Fibroblast of lung (primary cell): ENCODE results near the gene PRUNE2. TPM values are rescaled to one million over a fixed set of nuclear protein-coding genes. Genes with fewer than 3 reads are reported as not detected.
A peak's percentile ranks its signal among the peaks of the same experiment; 100 is the strongest.

Experiments used
- DNase-seq, 2 donors: peaks; one replicate each; pipeline versions ENCODE4 v3.0.0 to v3.0.0-alpha.2; 2010; ENCODE audit warnings: low read depth in 2 of 2
- H2AFZ ChIP-seq: 2 replicates; pipeline ENCODE4 v1.5.1; 2012; ENCODE audit warnings: low read length, control low read depth, inconsistent platforms
- H3K27ac ChIP-seq: 2 replicates; pipeline ENCODE4 v1.5.1; 2011; ENCODE audit warnings: low read length, control low read depth; ENCODE audit not compliant: insufficient read depth
- H3K27me3 ChIP-seq: 2 replicates; pipeline ENCODE4 v1.5.1; 2011; ENCODE audit warnings: mild to moderate bottlenecking, low read length; ENCODE audit not compliant: control insufficient read depth, insufficient read depth
- H3K36me3 ChIP-seq: 2 replicates; pipeline ENCODE4 v1.5.1; 2011; ENCODE audit warnings: low read length; ENCODE audit not compliant: control insufficient read depth, insufficient read depth
- H3K4me1 ChIP-seq: 2 replicates; pipeline ENCODE4 v1.5.1; 2011; ENCODE audit warnings: low read length; ENCODE audit not compliant: control insufficient read depth, insufficient read depth; ENCODE audit errors: extremely low read depth
- H3K4me2 ChIP-seq: 2 replicates; pipeline ENCODE4 v1.5.1; 2011; ENCODE audit warnings: low read length, control low read depth; ENCODE audit not compliant: insufficient read depth; ENCODE audit errors: extremely low read depth
- H3K4me3 ChIP-seq, 4 experiments: fragments of 200-600 bp in 1 of 4; sonication (generic) in 1 of 4; replicated peaks in 1 of 4; 2 replicates each; pipeline ENCODE4 v1.5.1; 2011 to 2016; ENCODE audit warnings: low read length in 4 of 4, low read depth in 3 of 4, mild to moderate bottlenecking in 3 of 4, control low read depth in 2 of 4, inconsistent platforms in 1 of 4, mixed read lengths in 1 of 4; ENCODE audit not compliant: insufficient read depth in 1 of 4; ENCODE audit errors: control extremely low read depth in 1 of 4
- H3K79me2 ChIP-seq: 2 replicates; pipeline ENCODE4 v1.5.1; 2012; ENCODE audit warnings: mild to moderate bottlenecking, low read length, inconsistent platforms; ENCODE audit not compliant: control insufficient read depth, insufficient read depth
- H3K9ac ChIP-seq: 2 replicates; pipeline ENCODE4 v1.5.1; 2011; ENCODE audit warnings: mild to moderate bottlenecking, low read length, control low read depth; ENCODE audit not compliant: insufficient read depth
- H3K9me3 ChIP-seq: 2 replicates; pipeline ENCODE4 v1.5.1; 2012; ENCODE audit warnings: low read depth, low read length; ENCODE audit not compliant: control insufficient read depth, insufficient read depth
- H4K20me1 ChIP-seq: 2 replicates; pipeline ENCODE4 v1.5.1; 2011; ENCODE audit warnings: low read length; ENCODE audit not compliant: control insufficient read depth, insufficient read depth; ENCODE audit errors: extremely low read depth
- EZH2 ChIP-seq: IDR thresholded peaks from 2 replicates; pipeline ENCODE4 v1.5.1; 2012; ENCODE audit warnings: low read length, control low read depth, mild to moderate bottlenecking; ENCODE audit errors: missing control alignments
- polyA plus RNA-seq, 2 donors: library from polyadenylated mRNA; depleted of rRNA in 1 of 2; stranded (reverse) in 1 of 2; unstranded in 1 of 2; fragments of >200 nt; gene quantifications; 2 replicates each; pipeline ENCODE4 v1.2.1, GENCODE V29; 2011 to 2012; ENCODE audit warnings: missing spikeins in 1 of 2
- total RNA-seq: library from RNA; depleted of rRNA; stranded (reverse); fragments of >200 nt; gene quantifications from 2 replicates; pipeline ENCODE4 v1.2.1, GENCODE V29; 2014
- TF ChIP-seq, protein P1 (sequence below), 2 donors: IDR thresholded peaks in 1 of 2; conservative IDR thresholded peaks in 1 of 2; 1 replicate in 1 of 2; 2 replicates in 1 of 2; pipeline ENCODE4 v1.5.1; 2011 to 2012; ENCODE audit warnings: low read length in 2 of 2, control low read depth in 1 of 2, inconsistent platforms in 1 of 2, low read depth in 1 of 2, mild to moderate bottlenecking in 1 of 2

Gene PRUNE2
- total and polyA plus RNA-seq, 2 donors (not counting 1 experiment from before 2014, with no cell fraction given) = 5.4 to 95.6 TPM

DNA sequence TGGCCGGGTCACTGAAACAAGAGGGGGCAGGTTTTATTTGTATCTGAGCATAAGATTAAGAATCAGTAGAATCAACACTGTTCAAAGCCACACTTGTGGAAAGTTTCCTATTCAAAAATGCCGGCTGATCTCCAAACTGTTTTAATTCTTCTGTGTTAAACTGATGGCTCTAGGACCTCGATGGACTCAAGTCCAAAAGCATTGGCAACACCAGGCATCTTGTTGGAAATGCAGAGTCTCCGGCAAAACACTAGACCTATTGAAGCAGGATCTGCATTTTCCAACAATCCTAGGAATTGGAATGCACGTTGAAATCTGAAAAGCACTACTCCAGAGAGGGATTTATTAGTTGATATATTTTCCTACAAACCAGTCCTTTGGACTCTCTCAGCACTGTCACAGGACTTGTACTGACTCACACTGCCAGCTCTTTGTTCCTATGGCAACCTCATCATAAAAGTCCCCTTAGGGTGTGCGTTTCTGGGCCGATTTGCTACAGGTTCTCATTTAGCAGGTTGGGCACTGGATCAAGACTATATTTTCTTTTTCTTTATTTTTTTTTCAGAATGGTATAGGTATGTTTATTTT, 189.7 kb downstream of the PRUNE2 start:
- peak in 1 of 2 donors; percentile 53 for DNase-seq
- H3K27ac ChIP-seq = no peak overlapping the region
- no peak overlapping the region for H3K4me3 ChIP-seq
- H3K27me3 ChIP-seq = peaks cover 2% of the 10 kb centered on the region
- H3K9me3 ChIP-seq = no peaks in the 10 kb centered on the region
- H3K4me2 ChIP-seq = no peak overlapping the region
- no peaks in the 10 kb centered on the region for H4K20me1 ChIP-seq
- no peak overlapping the region for H2AFZ ChIP-seq
- TF ChIP-seq, protein P1, sequence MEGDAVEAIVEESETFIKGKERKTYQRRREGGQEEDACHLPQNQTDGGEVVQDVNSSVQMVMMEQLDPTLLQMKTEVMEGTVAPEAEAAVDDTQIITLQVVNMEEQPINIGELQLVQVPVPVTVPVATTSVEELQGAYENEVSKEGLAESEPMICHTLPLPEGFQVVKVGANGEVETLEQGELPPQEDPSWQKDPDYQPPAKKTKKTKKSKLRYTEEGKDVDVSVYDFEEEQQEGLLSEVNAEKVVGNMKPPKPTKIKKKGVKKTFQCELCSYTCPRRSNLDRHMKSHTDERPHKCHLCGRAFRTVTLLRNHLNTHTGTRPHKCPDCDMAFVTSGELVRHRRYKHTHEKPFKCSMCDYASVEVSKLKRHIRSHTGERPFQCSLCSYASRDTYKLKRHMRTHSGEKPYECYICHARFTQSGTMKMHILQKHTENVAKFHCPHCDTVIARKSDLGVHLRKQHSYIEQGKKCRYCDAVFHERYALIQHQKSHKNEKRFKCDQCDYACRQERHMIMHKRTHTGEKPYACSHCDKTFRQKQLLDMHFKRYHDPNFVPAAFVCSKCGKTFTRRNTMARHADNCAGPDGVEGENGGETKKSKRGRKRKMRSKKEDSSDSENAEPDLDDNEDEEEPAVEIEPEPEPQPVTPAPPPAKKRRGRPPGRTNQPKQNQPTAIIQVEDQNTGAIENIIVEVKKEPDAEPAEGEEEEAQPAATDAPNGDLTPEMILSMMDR (conservative IDR thresholded peaks at IDR 0.05 in 1 of 2, IDR thresholded peaks at IDR 0.05 in 1 of 2; ENCODE audit: low read depth in 1 of 2, low read length in 2 of 2) = no peak
- H3K79me2 ChIP-seq = no peaks in the 10 kb centered on the region
- H3K9ac ChIP-seq = no peak overlapping the region
- no peaks in the 10 kb centered on the region for H3K36me3 ChIP-seq
- H3K4me1 ChIP-seq = no peaks in the 10 kb centered on the region

DNA sequence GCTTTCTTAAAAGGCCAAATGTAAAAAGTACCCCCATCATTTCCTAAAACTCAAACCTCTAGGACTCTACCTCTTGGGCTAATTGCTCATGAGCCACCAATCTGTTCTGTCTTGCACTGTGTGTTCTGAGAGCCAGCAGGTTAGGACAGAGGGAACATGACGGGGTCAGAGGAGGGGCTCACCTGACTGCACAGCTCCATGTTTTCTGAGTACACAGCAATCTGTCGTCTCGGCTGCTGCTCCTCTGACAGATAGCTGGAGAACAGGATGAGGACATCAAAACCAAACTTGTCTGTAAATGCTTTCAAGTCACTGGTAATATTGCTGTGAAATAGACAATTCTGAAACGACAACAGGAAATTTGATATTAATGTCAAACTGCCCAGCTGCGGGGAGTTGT, 192.5 kb downstream of the PRUNE2 start:
- no peak for DNase-seq
- H3K4me2 ChIP-seq = no peak overlapping the region
- TF ChIP-seq, protein P1 (conservative IDR thresholded peaks at IDR 0.05 in 1 of 2, IDR thresholded peaks at IDR 0.05 in 1 of 2; ENCODE audit: low read depth in 1 of 2, low read length in 2 of 2) = no peak
- TF ChIP-seq EZH2 = no peak
- H2AFZ ChIP-seq = no peak overlapping the region
- H3K79me2 ChIP-seq = no peaks in the 10 kb centered on the region
- H4K20me1 ChIP-seq = no peaks in the 10 kb centered on the region
- H3K9me3 ChIP-seq = no peaks in the 10 kb centered on the region
- H3K4me3 ChIP-seq = no peak overlapping the region
- H3K4me1 ChIP-seq = no peaks in the 10 kb centered on the region
- H3K36me3 ChIP-seq = no peaks in the 10 kb centered on the region
- H3K9ac ChIP-seq = no peak overlapping the region
- H3K27me3 ChIP-seq = peaks cover 2% of the 10 kb centered on the region
- no peak overlapping the region for H3K27ac ChIP-seq

DNA sequence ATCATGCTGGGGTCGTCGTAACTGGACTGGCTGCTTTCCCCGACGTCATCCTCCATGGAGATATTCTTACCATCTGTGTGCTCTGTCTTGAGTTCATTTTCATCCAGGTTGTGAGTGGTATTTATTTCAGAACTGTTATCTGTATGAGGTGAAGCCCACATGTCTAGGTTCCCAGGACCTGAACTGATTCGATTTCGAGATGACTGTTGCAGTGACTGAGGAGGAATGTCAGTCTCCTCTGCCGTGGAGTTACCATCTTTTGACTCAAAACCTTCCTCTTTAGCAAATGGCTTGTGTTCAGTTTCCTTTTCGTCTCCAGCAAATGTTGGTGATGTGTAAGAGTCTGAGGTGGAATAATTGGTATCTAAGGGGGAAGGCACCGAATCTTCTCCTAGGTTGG, 196.9 kb downstream of the PRUNE2 start:
- H3K9ac ChIP-seq = no peak overlapping the region
- DNase-seq = no peak
- H3K36me3 ChIP-seq = no peaks in the 10 kb centered on the region
- H4K20me1 ChIP-seq = no peaks in the 10 kb centered on the region
- H3K27me3 ChIP-seq = peaks cover 6% of the 10 kb centered on the region
- no peaks in the 10 kb centered on the region for H3K79me2 ChIP-seq
- no peak overlapping the region for H3K27ac ChIP-seq
- no peaks in the 10 kb centered on the region for H3K4me1 ChIP-seq
- no peak overlapping the region for H2AFZ ChIP-seq
- TF ChIP-seq EZH2 = no peak
- TF ChIP-seq, protein P1 (conservative IDR thresholded peaks at IDR 0.05 in 1 of 2, IDR thresholded peaks at IDR 0.05 in 1 of 2; ENCODE audit: low read depth in 1 of 2, low read length in 2 of 2) = no peak
- H3K4me2 ChIP-seq = no peak overlapping the region
- no peaks in the 10 kb centered on the region for H3K9me3 ChIP-seq
- H3K4me3 ChIP-seq = no peak overlapping the region
